VCaP (cell line): ENCODE data around the gene KHDRBS1.
"Not testable (repeated sequence)": the region's sequence is repeated elsewhere in the genome, so short reads cannot be mapped to it uniquely, and the experiment has no call there.

Experiments used
- H3K27ac ChIP-seq: fragments of 450-650 bp; 2 replicates; pipeline ENCODE4 v1.5.1; 2017
- TF ChIP-seq, protein P1 (sequence below): fragments of 450-650 bp; conservative IDR thresholded peaks from 2 replicates; pipeline ENCODE4 v1.5.1; 2017; ENCODE audit warnings: mild to moderate bottlenecking, moderate library complexity

KHDRBS1 gene

DNA sequence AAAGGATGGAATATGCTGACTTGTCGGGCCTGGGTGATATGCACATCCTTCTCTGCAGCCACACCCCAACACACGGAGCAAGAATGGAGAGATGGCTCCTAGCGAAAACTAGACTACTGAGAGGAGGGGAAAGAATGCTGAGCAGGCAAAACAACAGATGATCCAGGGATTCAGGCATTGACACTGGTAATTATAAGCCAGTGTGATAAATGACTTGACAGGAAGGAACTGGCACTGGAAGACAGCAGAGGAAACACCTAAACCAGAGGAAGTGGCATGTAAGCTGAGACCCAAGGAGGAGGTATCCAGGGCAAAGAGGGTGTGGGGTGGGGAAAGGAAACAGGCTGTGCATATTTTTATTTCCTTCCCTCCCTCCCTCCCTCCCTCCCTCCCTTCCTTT, 31.7 kb upstream of the KHDRBS1 start:
- no peak overlapping the region for H3K27ac ChIP-seq
- TF ChIP-seq, protein P1, sequence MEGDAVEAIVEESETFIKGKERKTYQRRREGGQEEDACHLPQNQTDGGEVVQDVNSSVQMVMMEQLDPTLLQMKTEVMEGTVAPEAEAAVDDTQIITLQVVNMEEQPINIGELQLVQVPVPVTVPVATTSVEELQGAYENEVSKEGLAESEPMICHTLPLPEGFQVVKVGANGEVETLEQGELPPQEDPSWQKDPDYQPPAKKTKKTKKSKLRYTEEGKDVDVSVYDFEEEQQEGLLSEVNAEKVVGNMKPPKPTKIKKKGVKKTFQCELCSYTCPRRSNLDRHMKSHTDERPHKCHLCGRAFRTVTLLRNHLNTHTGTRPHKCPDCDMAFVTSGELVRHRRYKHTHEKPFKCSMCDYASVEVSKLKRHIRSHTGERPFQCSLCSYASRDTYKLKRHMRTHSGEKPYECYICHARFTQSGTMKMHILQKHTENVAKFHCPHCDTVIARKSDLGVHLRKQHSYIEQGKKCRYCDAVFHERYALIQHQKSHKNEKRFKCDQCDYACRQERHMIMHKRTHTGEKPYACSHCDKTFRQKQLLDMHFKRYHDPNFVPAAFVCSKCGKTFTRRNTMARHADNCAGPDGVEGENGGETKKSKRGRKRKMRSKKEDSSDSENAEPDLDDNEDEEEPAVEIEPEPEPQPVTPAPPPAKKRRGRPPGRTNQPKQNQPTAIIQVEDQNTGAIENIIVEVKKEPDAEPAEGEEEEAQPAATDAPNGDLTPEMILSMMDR = no peak

DNA sequence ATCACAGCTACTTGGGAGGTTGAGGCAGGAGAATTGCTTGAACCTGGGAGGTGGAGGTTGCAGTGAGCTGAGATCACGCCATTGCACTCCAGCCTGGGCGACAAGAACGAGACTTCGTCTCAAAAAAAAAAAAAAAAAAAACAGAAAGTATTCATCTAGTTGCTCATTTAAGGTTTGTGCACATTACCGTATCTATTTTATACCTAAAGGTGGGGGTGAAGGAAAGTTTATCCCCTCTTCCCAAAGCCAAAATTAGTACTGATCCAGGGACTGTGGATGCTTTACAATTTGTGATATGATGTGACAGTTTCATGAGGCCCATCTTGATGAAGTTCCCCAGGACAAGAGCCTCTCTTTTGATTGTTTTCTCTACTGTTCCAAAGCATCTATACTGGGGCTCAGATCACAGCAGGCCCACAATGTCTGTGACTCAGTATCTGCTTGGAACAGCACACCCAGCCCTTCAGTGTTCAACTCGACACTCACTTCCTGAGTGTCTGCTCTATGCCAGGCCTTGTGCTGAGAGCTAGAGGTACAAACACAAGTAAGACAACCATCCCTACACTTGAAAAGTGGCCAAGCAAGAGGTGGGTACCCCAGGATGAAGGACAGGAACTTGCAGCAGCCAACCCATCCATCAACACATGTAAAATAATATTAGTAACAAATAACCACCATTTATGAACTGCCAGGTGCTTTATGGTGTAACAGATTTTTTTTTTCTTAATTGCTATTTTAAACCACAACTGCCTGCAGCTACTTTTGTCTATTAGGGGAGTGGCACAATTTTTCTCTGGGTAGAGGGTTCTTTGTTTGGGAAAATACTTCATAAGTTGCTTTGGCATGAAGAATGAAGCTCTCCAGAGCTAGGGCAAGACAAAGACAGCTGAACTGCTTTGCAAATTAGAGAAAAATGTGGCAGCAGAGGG, 29.0 kb upstream of the KHDRBS1 start:
- TF ChIP-seq, protein P1 = no peak
- no peak overlapping the region for H3K27ac ChIP-seq

DNA sequence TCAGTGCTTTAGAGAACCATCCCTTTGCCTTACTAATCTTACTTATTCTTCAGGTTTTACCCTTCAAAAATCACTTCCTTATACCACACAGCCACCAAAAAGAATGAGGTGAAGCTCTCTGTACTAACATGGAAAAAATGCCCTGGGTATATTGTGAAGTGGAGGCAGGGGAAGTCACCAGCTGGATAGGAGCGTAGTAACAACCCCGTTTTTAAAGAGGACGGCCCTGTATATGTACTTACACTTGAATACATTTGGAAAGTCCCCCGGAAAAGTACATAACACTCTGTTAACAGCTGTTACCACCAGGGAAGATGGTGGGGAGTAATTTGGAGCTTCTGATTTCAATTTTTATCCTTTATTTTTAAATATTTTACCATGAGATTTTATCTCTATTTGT, 28.2 kb upstream of the KHDRBS1 start:
- H3K27ac ChIP-seq = no peak overlapping the region
- TF ChIP-seq, protein P1 = no peak

- H3K27ac ChIP-seq = no peak overlapping the region
- TF ChIP-seq, protein P1 = no peak
Observed at GRCh38 chr1:31987135-31987619, 26.5 kb upstream of the KHDRBS1 start.

GRCh38 chr1:31989964-31990363, 23.7 kb upstream of the KHDRBS1 start:
- TF ChIP-seq, protein P1 = no peak

DNA sequence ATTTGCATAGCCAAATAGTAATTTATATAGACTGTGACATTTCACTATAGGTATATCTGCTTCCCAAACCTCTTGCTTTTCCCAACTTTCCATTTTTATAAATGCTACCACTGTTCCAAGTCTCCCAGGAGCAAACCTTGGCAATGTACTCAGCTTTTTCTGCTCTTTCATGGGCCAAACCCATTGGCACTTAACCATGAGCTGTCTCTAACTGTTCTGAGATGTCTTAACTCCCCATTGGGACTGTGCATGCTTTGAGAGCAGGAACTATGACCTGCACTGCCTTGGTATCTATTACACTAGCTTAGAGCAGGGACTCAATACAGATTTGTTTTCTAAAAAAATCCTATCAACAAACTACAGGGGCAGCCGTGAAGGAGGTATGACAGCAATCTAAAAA, 22.5 kb upstream of the KHDRBS1 start:
- H3K27ac ChIP-seq = no peak overlapping the region
- TF ChIP-seq, protein P1 = no peak

More at GRCh38 chr1:31989964-31990363, 23.7 kb upstream of the KHDRBS1 start:
- H3K27ac ChIP-seq = no peak overlapping the region

GRCh38 chr1:31995263-31995662, 18.4 kb upstream of the KHDRBS1 start:
- no peak overlapping the region for H3K27ac ChIP-seq
- TF ChIP-seq, protein P1 = no peak

DNA sequence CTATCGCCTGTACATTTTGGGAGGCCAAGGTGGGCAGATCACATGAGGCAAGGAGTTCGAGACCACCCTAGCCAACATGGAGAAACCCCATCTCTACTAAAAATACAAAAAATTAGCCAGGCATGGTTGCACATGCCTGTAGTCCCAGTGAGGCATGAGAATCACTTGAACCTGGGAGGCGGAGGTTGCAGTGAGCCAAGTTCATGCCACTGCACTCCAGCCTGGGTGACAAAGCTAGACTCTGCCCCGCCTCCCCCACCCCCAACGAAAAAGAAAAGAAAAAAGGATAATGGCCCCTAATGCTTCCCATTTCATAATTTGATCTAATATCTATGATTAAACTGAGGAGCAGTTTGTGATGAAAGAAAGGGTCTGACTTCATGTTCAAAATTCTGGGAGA, 17.5 kb upstream of the KHDRBS1 start:
- H3K27ac ChIP-seq = not testable (repeated sequence)
